ENCODE data around the gene ZC3H4. TPM values are rescaled to one million over a fixed set of nuclear protein-coding genes. Genes with fewer than 3 reads are reported as not detected.

The ZC3H4 gene
- total and polyA plus RNA-seq, 2 donors (not counting 1 experiment from before 2014, with no cell fraction given) = 12.7 to 73.7 TPM

Other genes with a start within 250 kb of the ZC3H4 start
- 1.1 TPM in 2 replicates for gene NPAS1, start 93.9 kb downstream of the ZC3H4 start, total RNA-seq
- 0.43 and 1.7 TPM in 2 replicates for gene NPAS1, start 93.9 kb downstream of the ZC3H4 start, polyA plus RNA-seq
- gene TMEM160, start 65.2 kb downstream of the ZC3H4 start, total RNA-seq = 24.4 and 24.9 TPM in 2 replicates
- 30.8 and 45.2 TPM in 2 replicates for gene TMEM160, start 65.2 kb downstream of the ZC3H4 start, polyA plus RNA-seq
- 41.0 and 45.1 TPM in 2 replicates for gene SAE1, start 17.1 kb upstream of the ZC3H4 start, total RNA-seq
- 26.0 and 26.5 TPM in 2 replicates for gene SAE1, start 17.1 kb upstream of the ZC3H4 start, polyA plus RNA-seq
- 10.2 and 11.0 TPM in 2 replicates for gene BBC3, start 117.4 kb upstream of the ZC3H4 start, total RNA-seq
- gene BBC3, start 117.4 kb upstream of the ZC3H4 start, polyA plus RNA-seq = 17.8 and 29.0 TPM in 2 replicates
- 52.5 and 54.7 TPM in 2 replicates for gene CCDC9, start 142.7 kb upstream of the ZC3H4 start, total RNA-seq
- 12.3 and 39.4 TPM in 2 replicates for gene CCDC9, start 142.7 kb upstream of the ZC3H4 start, polyA plus RNA-seq
- gene INAFM1, start 161.1 kb upstream of the ZC3H4 start, total RNA-seq = 13.6 and 15.8 TPM in 2 replicates
- gene INAFM1, start 161.1 kb upstream of the ZC3H4 start, polyA plus RNA-seq = 6.6 and 6.8 TPM in 2 replicates
- gene C5AR1, start 196.1 kb upstream of the ZC3H4 start, total RNA-seq = 1.9 and 4.9 TPM in 2 replicates
- 3.1 and 4.1 TPM in 2 replicates for gene C5AR1, start 196.1 kb upstream of the ZC3H4 start, polyA plus RNA-seq
- 0.25 and 0.58 TPM in 2 replicates for gene C5AR2, start 218.4 kb upstream of the ZC3H4 start, total RNA-seq
- gene C5AR2, start 218.4 kb upstream of the ZC3H4 start, polyA plus RNA-seq = 1.2 and 1.5 TPM in 2 replicates
- 24.3 and 25.1 TPM in 2 replicates for gene DHX34, start 235.5 kb upstream of the ZC3H4 start, total RNA-seq
- gene DHX34, start 235.5 kb upstream of the ZC3H4 start, polyA plus RNA-seq = 25.6 and 31.3 TPM in 2 replicates